Natural killer cell (primary cell): Measurements from ENCODE around the gene SLC16A10. TPM values are rescaled to one million over a fixed set of nuclear protein-coding genes. Genes with fewer than 3 reads are reported as not detected.

ENCODE experiments used
- ATAC-seq, 3 donors: fragments of 150-1000 bp in 2 of 3; fragments of 200-7000 bp in 1 of 3; cut with Tn5 transposase; 1 replicate in 1 of 3; 2 replicates in 2 of 3; pipeline ENCODE4 v1.10.0; 2021; ENCODE audit warnings: mild to moderate bottlenecking in 2 of 3, moderate library complexity in 2 of 3
- DNase-seq, 2 donors: peaks; one replicate each; pipeline versions ENCODE4 v3.0.0 to v3.0.0-alpha.2; 2013 to 2021; ENCODE audit warnings: mixed read lengths in 1 of 2
- H3K27ac ChIP-seq: one replicate; pipeline ENCODE4 v1.5.1; 2013; ENCODE audit warnings: mild to moderate bottlenecking, low read length
- H3K27me3 ChIP-seq: one replicate; pipeline ENCODE4 v1.6.1; 2013; ENCODE audit warnings: low read length; ENCODE audit not compliant: control insufficient read depth, insufficient read depth
- H3K36me3 ChIP-seq: one replicate; pipeline ENCODE4 v1.6.1; 2013; ENCODE audit warnings: low read length; ENCODE audit not compliant: control insufficient read depth, insufficient read depth
- H3K4me1 ChIP-seq: one replicate; pipeline ENCODE4 v1.6.1; 2013; ENCODE audit warnings: low read length; ENCODE audit not compliant: control insufficient read depth, insufficient read depth
- H3K4me3 ChIP-seq: one replicate; pipeline ENCODE4 v1.5.1; 2013; ENCODE audit warnings: low read length
- H3K9me3 ChIP-seq: one replicate; pipeline ENCODE4 v1.6.1; 2013; ENCODE audit warnings: low read length; ENCODE audit not compliant: control insufficient read depth, insufficient read depth
- H3K27ac Mint-ChIP-seq, 2 donors: one replicate each; pipeline ENCODE4 v1.8.0; 2022; ENCODE audit warnings: mild to moderate bottlenecking in 2 of 2, mixed read lengths in 2 of 2, moderate library complexity in 1 of 2
- H3K27me3 Mint-ChIP-seq, 2 donors: one replicate each; pipeline ENCODE4 v1.8.0; 2022; ENCODE audit warnings: low read depth in 2 of 2, mixed read lengths in 2 of 2
- H3K36me3 Mint-ChIP-seq: one replicate; pipeline ENCODE4 v1.8.0; 2022; ENCODE audit warnings: mixed read lengths
- H3K4me1 Mint-ChIP-seq, 2 donors: one replicate each; pipeline ENCODE4 v1.8.0; 2022; ENCODE audit warnings: mixed read lengths in 2 of 2
- H3K4me3 Mint-ChIP-seq: one replicate; pipeline ENCODE4 v1.8.0; 2022; ENCODE audit warnings: mild to moderate bottlenecking, moderate library complexity, mixed read lengths
- H3K9me3 Mint-ChIP-seq, 2 donors: one replicate each; pipeline ENCODE4 v1.8.0; 2022; ENCODE audit warnings: mixed read lengths in 2 of 2
- CTCF ChIP-seq: fragments of 200-600 bp; IDR thresholded peaks from one replicate; pipeline ENCODE4 v1.8.0; 2022; ENCODE audit warnings: antibody characterized with exemption
- WGBS: methylation state at CpG from one replicate; pipeline ENCODE4 v1.1.7; 2013; ENCODE audit warnings: missing lambda C conversion rate; ENCODE audit not compliant: insufficient coverage; 5-methylcytosine and 5-hydroxymethylcytosine counted together
- intact Hi-C: fragments of 100-400 bp; cut with micrococcal nuclease; formaldehyde crosslinking; loops from one replicate; pipeline ENCODE4 v1.14.2; 2022
- total RNA-seq, 4 donors: library from RNA; stranded (reverse); fragments of 120-200 nt in 1 of 4; gene quantifications; one replicate each; pipeline versions ENCODE4 v1.2.3 to v1.2.4, GENCODE V29; 2013 to 2022

The SLC16A10 gene
- total RNA-seq, 3 donors from 2014 or later (not counting 1 experiment from before 2014, with no cell fraction given) = 0.05 to 0.53 (median 0.18) TPM

- Histone ChIP-seq H3K4me3 (no peak overlapping the region), H3K36me3 (no peaks in the 10 kb centered on the region), H3K4me1 (no peaks in the 10 kb centered on the region), H3K27me3 (no peaks in the 10 kb centered on the region), H3K27ac (no peak overlapping the region), H3K9me3 (no peaks in the 10 kb centered on the region)
- WGBS = 51% methylated on average over 7 of the region's 7 CpGs
- intact Hi-C loops = no loop called here
- DNase-seq (peak in 1 of 2 donors; percentile 42), ATAC-seq (no peak)
- Mint-ChIP-seq H3K4me3 (no peak overlapping the region), H3K36me3 (no peaks in the 10 kb centered on the region), H3K27ac (peak overlapping the region in 1 of 2 donors; percentile 42), H3K4me1 (peaks cover 6 to 10% of the 10 kb centered on the region in 2 donors), H3K9me3 (no peaks in the 10 kb centered on the region), H3K27me3 (peaks cover 0 to 8% of the 10 kb centered on the region in 2 donors)
- TF ChIP-seq CTCF = no peak
These were observed 26.2 kb downstream of the SLC16A10 start for GRCh38 chr6:111113336-111114086.

DNA sequence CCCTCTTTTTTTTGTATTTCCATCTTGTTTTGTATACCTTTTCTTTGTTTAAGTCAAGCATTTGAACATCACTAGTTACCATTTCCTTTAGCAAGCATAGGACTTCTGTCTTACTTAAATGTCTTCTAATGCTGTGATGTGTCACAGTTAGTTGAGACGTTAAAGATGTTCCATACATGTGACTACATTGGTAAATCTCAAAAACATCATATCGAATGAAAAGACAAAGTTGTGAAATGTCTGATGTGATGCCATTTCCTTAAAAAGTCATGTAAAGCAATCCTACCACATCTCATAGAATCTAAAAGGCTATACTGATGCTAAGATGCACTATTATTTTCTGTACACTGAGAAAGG, 26.8 kb downstream of the SLC16A10 start:
- Histone ChIP-seq H3K9me3 (no peaks in the 10 kb centered on the region), H3K27me3 (no peaks in the 10 kb centered on the region), H3K4me3 (no peak overlapping the region), H3K36me3 (no peaks in the 10 kb centered on the region), H3K27ac (no peak overlapping the region), H3K4me1 (no peaks in the 10 kb centered on the region)
- no peaks in the 10 kb centered on the region for H3K9me3 Mint-ChIP-seq
- H3K36me3 Mint-ChIP-seq = no peaks in the 10 kb centered on the region
- 14% methylated on average over 1 of the region's 2 CpGs for WGBS
- ATAC-seq (no peak), DNase-seq (peak in 1 of 2 donors; percentile 39)
- no peak for TF ChIP-seq CTCF
- H3K27ac Mint-ChIP-seq = peak overlapping the region in 1 of 2 donors; percentile 42
- peak overlapping the region; percentile 28 for H3K4me3 Mint-ChIP-seq
- peaks cover 0 to 8% of the 10 kb centered on the region in 2 donors for H3K27me3 Mint-ChIP-seq
- intact Hi-C loops = no loop called here
- H3K4me1 Mint-ChIP-seq = peaks cover 6 to 10% of the 10 kb centered on the region in 2 donors

GRCh38 chr6:111114482-111114881, 27.2 kb downstream of the SLC16A10 start:
- intact Hi-C loops = no loop called here
- DNase-seq = peak in 1 of 2 donors; percentile 50
- Histone ChIP-seq H3K27me3 (no peaks in the 10 kb centered on the region), H3K27ac (no peak overlapping the region), H3K36me3 (no peaks in the 10 kb centered on the region), H3K4me3 (no peak overlapping the region), H3K4me1 (no peaks in the 10 kb centered on the region), H3K9me3 (no peaks in the 10 kb centered on the region)
- H3K27ac Mint-ChIP-seq = no peak overlapping the region
- peak in 1 of 3 donors; percentile 45 for ATAC-seq
- H3K4me1 Mint-ChIP-seq = peaks cover 6 to 10% of the 10 kb centered on the region in 2 donors
- no peaks in the 10 kb centered on the region for H3K36me3 Mint-ChIP-seq
- WGBS = 100% methylated on average over 1 of the region's 1 CpG
- no peak overlapping the region for H3K4me3 Mint-ChIP-seq
- H3K9me3 Mint-ChIP-seq = no peaks in the 10 kb centered on the region
- H3K27me3 Mint-ChIP-seq = peaks cover 0 to 8% of the 10 kb centered on the region in 2 donors
- no peak for TF ChIP-seq CTCF
